Measurements from ENCODE around the gene NELFE.

DNA sequence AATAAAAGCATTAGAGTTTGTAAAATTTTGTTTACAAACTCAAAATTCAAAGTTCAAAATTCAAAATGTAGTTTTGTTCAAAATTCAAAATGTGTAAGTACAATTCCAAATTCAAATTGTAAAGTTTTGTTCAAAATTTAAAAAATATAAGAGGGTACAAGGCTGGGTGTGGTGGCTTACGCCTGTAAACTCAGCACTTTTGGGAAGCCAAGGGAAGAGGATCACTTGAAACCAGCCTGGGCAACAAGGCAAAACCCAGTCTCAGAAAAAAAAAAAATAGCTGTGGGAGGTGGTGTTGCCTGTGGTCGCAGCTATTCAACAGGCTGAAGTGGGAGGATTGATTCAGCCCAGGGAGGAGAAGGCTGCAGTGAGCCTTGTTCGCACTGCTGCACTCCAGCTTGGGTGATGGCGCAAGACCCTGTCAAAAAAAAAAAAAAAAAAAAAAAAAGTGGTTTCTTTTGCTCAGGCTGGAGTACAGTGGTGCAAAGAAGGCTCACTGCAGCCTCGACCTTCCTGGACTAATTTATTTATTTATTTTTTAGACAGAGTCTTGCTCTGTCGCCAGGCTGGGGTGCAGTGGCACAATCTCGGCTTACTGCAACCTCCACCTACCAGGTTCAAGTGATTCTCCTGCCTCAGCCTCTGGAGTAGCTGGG is 51.5 kb downstream of the NELFE start:
- TF ChIP-seq, protein P1, sequence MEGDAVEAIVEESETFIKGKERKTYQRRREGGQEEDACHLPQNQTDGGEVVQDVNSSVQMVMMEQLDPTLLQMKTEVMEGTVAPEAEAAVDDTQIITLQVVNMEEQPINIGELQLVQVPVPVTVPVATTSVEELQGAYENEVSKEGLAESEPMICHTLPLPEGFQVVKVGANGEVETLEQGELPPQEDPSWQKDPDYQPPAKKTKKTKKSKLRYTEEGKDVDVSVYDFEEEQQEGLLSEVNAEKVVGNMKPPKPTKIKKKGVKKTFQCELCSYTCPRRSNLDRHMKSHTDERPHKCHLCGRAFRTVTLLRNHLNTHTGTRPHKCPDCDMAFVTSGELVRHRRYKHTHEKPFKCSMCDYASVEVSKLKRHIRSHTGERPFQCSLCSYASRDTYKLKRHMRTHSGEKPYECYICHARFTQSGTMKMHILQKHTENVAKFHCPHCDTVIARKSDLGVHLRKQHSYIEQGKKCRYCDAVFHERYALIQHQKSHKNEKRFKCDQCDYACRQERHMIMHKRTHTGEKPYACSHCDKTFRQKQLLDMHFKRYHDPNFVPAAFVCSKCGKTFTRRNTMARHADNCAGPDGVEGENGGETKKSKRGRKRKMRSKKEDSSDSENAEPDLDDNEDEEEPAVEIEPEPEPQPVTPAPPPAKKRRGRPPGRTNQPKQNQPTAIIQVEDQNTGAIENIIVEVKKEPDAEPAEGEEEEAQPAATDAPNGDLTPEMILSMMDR (IDR thresholded peaks at IDR 0.05), result no peak
- no peak for TF ChIP-seq POLR2A (IDR thresholded peaks at IDR 0.05)

Measured in heart left ventricle (tissue), 13 donors.